ENCODE data around the gene AQP11. TPM values are rescaled to one million over a fixed set of nuclear protein-coding genes. Genes with fewer than 3 reads are reported as not detected.

Gene AQP11, protein sequence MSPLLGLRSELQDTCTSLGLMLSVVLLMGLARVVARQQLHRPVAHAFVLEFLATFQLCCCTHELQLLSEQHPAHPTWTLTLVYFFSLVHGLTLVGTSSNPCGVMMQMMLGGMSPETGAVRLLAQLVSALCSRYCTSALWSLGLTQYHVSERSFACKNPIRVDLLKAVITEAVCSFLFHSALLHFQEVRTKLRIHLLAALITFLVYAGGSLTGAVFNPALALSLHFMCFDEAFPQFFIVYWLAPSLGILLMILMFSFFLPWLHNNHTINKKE
- under 1 TPM in 2 of 4 donors, not detected in 2; 0.17 to 0.55 TPM for total RNA-seq

DNA sequence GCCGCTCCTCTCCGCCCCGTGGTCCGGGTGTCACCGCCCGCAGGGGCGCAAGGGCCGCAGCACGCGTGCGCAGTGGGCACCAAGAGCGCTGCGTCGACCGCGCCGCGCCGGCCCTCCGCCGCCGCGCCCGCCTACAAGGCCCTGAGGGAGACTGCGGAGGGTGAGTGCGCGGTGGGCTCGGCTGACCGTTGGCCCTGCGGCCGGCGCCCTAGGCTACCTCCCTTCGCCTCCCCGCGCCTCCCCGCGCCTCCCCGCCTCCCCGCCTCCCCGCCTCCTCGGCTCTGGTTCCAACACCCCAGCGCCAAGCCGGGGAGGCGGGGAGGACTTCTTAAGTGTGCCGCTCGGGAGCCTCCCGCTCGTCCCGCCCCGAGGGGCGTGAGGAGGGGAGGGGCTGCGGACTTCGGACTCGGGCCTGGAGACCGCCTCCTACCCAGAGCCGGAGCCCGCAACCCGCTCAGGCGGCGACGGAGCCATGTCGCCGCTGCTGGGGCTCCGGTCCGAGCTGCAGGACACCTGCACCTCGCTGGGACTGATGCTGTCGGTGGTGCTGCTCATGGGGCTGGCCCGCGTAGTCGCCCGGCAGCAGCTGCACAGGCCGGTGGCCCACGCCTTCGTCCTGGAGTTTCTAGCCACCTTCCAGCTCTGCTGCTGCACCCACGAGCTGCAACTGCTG, at the start of gene AQP11:
TSS of gene AQP11 (plus strand) at position 433 of the 673 bp plus-strand sequence. CDS start at position 473, 40 bp downstream.
- peak; percentile 59 to 93 for DNase-seq (ENCODE audit: low spot score in 2 of 2)
- TF ChIP-seq, protein P1, sequence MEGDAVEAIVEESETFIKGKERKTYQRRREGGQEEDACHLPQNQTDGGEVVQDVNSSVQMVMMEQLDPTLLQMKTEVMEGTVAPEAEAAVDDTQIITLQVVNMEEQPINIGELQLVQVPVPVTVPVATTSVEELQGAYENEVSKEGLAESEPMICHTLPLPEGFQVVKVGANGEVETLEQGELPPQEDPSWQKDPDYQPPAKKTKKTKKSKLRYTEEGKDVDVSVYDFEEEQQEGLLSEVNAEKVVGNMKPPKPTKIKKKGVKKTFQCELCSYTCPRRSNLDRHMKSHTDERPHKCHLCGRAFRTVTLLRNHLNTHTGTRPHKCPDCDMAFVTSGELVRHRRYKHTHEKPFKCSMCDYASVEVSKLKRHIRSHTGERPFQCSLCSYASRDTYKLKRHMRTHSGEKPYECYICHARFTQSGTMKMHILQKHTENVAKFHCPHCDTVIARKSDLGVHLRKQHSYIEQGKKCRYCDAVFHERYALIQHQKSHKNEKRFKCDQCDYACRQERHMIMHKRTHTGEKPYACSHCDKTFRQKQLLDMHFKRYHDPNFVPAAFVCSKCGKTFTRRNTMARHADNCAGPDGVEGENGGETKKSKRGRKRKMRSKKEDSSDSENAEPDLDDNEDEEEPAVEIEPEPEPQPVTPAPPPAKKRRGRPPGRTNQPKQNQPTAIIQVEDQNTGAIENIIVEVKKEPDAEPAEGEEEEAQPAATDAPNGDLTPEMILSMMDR (IDR thresholded peaks at IDR 0.05) = no peak
- TF ChIP-seq POLR2A (IDR thresholded peaks at IDR 0.05) = no peak

DNA sequence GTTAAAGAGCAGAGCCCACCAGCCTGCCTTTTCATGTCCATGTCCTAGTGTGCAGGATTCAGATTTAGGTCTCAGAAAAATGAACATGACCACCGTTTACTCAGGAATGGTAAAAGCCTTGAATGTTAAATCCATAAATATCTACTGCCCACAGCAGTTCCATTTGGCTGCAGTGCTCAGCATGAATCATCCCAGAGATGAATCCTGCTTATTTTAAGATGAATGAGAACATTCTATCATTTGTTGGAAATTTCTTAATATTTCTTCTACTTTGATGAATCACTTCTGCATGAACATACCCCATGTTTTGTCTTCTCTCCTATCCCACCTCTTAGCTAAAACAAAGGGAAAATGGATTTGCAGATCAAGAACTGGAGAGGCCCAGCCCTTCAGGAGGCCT, 47.5 kb upstream of the AQP11 start:
- 41 to 75% methylated on average over 1 of the region's 1 CpG for WGBS, 2 donors
- no peak overlapping the region for H3K4me3 ChIP-seq (ENCODE audit: low read depth, poor library complexity, severe bottlenecking)
- intact Hi-C loops (cut with DNase I; ENCODE audit: low total_unique reads) = loop anchor here (10.0 kb wide), 1 partner anchor 417 kb away; the partner anchor contains the start of gene MYO7A
- TF ChIP-seq POLR2A (IDR thresholded peaks at IDR 0.05) = no peak
- TF ChIP-seq, protein P1 (IDR thresholded peaks at IDR 0.05) = no peak
- no peak for DNase-seq (ENCODE audit: low spot score in 2 of 2)

More for the DNA sequence above, at the start of gene AQP11:
- intact Hi-C loops (cut with DNase I; ENCODE audit: low total_unique reads) = no loop called here
- WGBS, 2 donors = 0% methylated on average over 10 of the region's 75 CpGs
- H3K4me3 ChIP-seq (ENCODE audit: low read depth, poor library complexity, severe bottlenecking) = peak within 1 kb of the TSS; percentile 49

DNA sequence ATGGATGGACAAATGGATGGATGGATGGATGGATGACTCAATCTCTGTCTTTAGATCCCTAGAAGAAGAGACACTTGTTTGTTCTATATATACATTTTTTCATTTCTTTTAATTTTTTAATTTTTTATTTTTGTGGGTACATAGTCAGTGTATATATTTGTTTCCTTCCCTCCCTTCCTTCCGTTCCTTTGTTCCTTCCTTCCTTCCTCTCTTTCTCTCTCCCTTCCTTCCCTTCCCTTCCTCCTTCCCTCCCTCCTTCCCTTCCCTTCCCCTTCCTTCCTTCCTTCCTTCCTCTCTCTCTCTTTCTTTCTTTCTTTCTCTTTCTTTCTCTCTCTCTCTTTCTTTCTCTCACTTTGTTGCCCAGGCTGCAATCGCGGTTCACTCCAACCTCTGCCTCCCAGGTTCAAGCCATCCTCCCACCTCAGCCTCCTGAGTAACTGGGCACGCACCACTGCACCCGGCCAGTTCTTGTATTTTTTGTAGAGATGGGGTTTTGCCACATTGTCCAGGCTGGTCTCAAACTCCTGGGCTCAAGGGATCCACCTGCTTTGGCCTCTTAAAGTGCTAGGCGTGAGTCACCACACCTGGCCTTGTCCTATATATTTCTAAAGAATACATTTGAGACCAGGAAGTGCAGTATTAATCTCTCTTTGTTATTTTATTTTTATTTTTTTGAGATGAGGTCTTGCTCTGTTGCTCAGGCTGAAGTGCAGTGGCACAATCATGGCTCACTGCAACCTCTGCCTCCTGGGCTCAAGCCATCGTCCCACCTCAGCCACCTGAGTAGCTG, 42.5 kb upstream of the AQP11 start:
- no peak for DNase-seq (ENCODE audit: low spot score in 2 of 2)
- H3K4me3 ChIP-seq (ENCODE audit: low read depth, poor library complexity, severe bottlenecking) = no peak overlapping the region
- TF ChIP-seq, protein P1 (IDR thresholded peaks at IDR 0.05) = no peak
- no peak for TF ChIP-seq POLR2A (IDR thresholded peaks at IDR 0.05)
- WGBS, 2 donors = 92 to 96% methylated on average over 7 of the region's 7 CpGs
- intact Hi-C loops (cut with DNase I; ENCODE audit: low total_unique reads) = loop anchor here (5.0 to 10.0 kb wide), 2 partner anchors 355 to 422 kb away; partner anchors contain the start of gene MYO7A

DNA sequence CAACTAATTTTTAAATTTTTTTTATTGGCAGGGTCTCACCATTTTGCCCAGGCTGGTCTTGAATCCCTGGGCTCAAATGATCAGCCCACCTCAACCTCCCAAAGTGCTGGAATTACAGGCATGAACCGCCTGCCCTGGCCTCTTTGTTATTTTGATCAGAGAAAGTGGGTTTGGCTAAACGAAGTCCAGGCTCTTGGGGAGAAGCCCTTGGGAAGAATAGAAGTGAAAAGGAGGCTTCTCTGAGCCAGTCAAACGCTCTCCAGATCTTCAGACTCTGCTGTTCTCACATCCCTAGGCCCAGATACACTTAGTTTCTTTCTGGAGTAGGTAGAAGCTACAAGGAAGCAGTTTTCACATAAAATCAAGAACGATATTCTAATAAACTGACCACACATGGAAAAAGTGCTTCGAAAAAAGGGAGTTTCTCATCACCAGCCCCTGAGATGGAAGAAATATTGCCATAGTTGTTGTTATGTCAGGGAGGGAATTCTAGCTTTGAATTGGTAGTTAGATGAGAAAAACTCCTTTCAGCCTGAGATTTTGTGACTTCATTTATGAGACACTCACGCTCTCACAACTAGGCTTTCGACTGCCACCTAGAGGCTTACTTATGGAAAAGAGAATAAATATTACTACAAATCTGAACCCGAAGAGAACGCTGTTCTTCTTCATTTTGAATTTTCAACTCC, 41.7 kb upstream of the AQP11 start:
- intact Hi-C loops (cut with DNase I; ENCODE audit: low total_unique reads) = loop anchor here (5.0 to 10.0 kb wide), 2 partner anchors 356 to 423 kb away; partner anchors contain the start of gene MYO7A
- DNase-seq (ENCODE audit: low spot score in 2 of 2) = peak in 1 of 2 donors; percentile 18
- TF ChIP-seq, protein P1 (IDR thresholded peaks at IDR 0.05) = no peak
- no peak for TF ChIP-seq POLR2A (IDR thresholded peaks at IDR 0.05)
- no peak overlapping the region for H3K4me3 ChIP-seq (ENCODE audit: low read depth, poor library complexity, severe bottlenecking)
- 26 to 36% methylated on average over 9 of the region's 9 CpGs for WGBS, 2 donors

Measured in lower leg skin (tissue), 4 donors.